Uterus (tissue), 2 donors: Measurements from ENCODE around the gene MIB2.

Source experiments
- POLR2A ChIP-seq, 2 donors: fragments of 450-650 bp; IDR thresholded peaks; one replicate each; pipeline ENCODE4 v1.6.1; 2016; ENCODE audit warnings: antibody characterized with exemption in 2 of 2, mild to moderate bottlenecking in 1 of 2, moderate library complexity in 1 of 2
- TF ChIP-seq, protein P1 (sequence below), 4 experiments: fragments of 200-600 bp in 2 of 4; fragments of 450-650 bp in 2 of 4; sonication (generic) in 2 of 4; IDR thresholded peaks; one replicate each; pipeline ENCODE4 v1.5.1; 2016 to 2019; ENCODE audit warnings: antibody characterized with exemption in 4 of 4, mild to moderate bottlenecking in 2 of 4, moderate library complexity in 1 of 4

DNA sequence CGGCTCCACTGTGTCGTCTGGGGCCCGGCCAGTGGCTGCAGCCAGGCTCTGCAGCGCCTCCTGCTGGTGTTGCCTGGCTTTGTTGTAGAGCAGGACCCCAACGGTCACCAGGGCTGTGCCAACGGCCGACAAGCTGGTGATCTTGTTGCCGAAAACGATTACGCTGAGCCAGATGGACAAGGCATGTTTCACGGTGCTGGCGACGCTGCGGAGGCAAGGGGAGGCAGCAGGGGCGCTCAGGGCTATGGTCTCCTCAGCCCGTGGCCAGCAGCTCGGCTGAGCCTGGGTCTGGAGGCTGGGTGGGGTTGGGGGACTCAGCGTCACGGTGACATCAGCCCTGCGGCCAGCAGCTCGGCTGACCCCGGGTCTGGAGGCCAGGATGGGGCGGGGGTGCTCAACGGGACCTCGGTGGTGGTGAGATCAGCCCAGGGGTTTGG, 50.5 kb downstream of the MIB2 start:
- TF ChIP-seq, protein P1, sequence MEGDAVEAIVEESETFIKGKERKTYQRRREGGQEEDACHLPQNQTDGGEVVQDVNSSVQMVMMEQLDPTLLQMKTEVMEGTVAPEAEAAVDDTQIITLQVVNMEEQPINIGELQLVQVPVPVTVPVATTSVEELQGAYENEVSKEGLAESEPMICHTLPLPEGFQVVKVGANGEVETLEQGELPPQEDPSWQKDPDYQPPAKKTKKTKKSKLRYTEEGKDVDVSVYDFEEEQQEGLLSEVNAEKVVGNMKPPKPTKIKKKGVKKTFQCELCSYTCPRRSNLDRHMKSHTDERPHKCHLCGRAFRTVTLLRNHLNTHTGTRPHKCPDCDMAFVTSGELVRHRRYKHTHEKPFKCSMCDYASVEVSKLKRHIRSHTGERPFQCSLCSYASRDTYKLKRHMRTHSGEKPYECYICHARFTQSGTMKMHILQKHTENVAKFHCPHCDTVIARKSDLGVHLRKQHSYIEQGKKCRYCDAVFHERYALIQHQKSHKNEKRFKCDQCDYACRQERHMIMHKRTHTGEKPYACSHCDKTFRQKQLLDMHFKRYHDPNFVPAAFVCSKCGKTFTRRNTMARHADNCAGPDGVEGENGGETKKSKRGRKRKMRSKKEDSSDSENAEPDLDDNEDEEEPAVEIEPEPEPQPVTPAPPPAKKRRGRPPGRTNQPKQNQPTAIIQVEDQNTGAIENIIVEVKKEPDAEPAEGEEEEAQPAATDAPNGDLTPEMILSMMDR (IDR thresholded peaks at IDR 0.05), result no peak
- TF ChIP-seq POLR2A (IDR thresholded peaks at IDR 0.05), result no peak
